Mesothelial cell of epicardium (in vitro differentiated cells): ENCODE data around the gene FAM241B. TPM values are rescaled to one million over a fixed set of nuclear protein-coding genes. Genes with fewer than 3 reads are reported as not detected.

Experiments
- DNase-seq, 2 experiments: peaks; one replicate each; pipeline ENCODE4 v3.0.0; 2021; ENCODE audit warnings: low spot score in 2 of 2; ENCODE audit not compliant: unreplicated experiment in 2 of 2
- H3K27ac Mint-ChIP-seq: 2 replicates; pipeline ENCODE4 v1.8.0; 2021; ENCODE audit warnings: mixed read lengths
- H3K27me3 Mint-ChIP-seq: 2 replicates; pipeline ENCODE4 v1.8.0; 2021; ENCODE audit warnings: low read depth, mixed read lengths
- H3K36me3 Mint-ChIP-seq: 2 replicates; pipeline ENCODE4 v1.8.0; 2021; ENCODE audit warnings: mixed read lengths
- H3K4me1 Mint-ChIP-seq: 2 replicates; pipeline ENCODE4 v1.8.0; 2021; ENCODE audit warnings: mixed read lengths
- H3K4me3 Mint-ChIP-seq: 2 replicates; pipeline ENCODE4 v1.8.0; 2021; ENCODE audit warnings: mild to moderate bottlenecking, moderate library complexity, mixed read lengths
- H3K9me3 Mint-ChIP-seq: 2 replicates; pipeline ENCODE4 v1.8.0; 2021; ENCODE audit warnings: mixed read lengths
- total RNA-seq: library from RNA; stranded (reverse); gene quantifications from 3 replicates; pipeline ENCODE4 v1.2.1, GENCODE V29; 2021
- TF ChIP-seq, protein P1 (sequence below): fragments of 200-600 bp; sonication (generic); IDR thresholded peaks from one replicate; pipeline ENCODE4 v1.5.0; 2021; ENCODE audit warnings: antibody characterized with exemption; ENCODE audit not compliant: unreplicated experiment

Gene FAM241B
- total RNA-seq, 1 donor from 2014 or later, result 20.1 TPM

- Mint-ChIP-seq H3K4me3 (no peak overlapping the region), H3K36me3 (no peaks in the 10 kb centered on the region)
- TF ChIP-seq, protein P1, sequence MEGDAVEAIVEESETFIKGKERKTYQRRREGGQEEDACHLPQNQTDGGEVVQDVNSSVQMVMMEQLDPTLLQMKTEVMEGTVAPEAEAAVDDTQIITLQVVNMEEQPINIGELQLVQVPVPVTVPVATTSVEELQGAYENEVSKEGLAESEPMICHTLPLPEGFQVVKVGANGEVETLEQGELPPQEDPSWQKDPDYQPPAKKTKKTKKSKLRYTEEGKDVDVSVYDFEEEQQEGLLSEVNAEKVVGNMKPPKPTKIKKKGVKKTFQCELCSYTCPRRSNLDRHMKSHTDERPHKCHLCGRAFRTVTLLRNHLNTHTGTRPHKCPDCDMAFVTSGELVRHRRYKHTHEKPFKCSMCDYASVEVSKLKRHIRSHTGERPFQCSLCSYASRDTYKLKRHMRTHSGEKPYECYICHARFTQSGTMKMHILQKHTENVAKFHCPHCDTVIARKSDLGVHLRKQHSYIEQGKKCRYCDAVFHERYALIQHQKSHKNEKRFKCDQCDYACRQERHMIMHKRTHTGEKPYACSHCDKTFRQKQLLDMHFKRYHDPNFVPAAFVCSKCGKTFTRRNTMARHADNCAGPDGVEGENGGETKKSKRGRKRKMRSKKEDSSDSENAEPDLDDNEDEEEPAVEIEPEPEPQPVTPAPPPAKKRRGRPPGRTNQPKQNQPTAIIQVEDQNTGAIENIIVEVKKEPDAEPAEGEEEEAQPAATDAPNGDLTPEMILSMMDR, result no peak
Observed at GRCh38 chr10:69619626-69620025, 10.4 kb upstream of the FAM241B start.

GRCh38 chr10:69620625-69621024 is 9.4 kb upstream of the FAM241B start:
- H3K36me3 Mint-ChIP-seq, result no peaks in the 10 kb centered on the region
- no peak overlapping the region for H3K4me3 Mint-ChIP-seq
- TF ChIP-seq, protein P1, result no peak
- H3K4me1 Mint-ChIP-seq, result no peaks in the 10 kb centered on the region
- no peak for DNase-seq
- H3K27me3 Mint-ChIP-seq, result peaks cover 63% of the 10 kb centered on the region
- no peak overlapping the region for H3K27ac Mint-ChIP-seq
- H3K9me3 Mint-ChIP-seq, result peaks cover 17% of the 10 kb centered on the region

More at GRCh38 chr10:69619626-69620025, 10.4 kb upstream of the FAM241B start:
- no peaks in the 10 kb centered on the region for H3K4me1 Mint-ChIP-seq
- H3K9me3 Mint-ChIP-seq, result peaks cover 17% of the 10 kb centered on the region
- H3K27me3 Mint-ChIP-seq, result peaks cover 63% of the 10 kb centered on the region
- no peak for DNase-seq
- H3K27ac Mint-ChIP-seq, result no peak overlapping the region

DNA sequence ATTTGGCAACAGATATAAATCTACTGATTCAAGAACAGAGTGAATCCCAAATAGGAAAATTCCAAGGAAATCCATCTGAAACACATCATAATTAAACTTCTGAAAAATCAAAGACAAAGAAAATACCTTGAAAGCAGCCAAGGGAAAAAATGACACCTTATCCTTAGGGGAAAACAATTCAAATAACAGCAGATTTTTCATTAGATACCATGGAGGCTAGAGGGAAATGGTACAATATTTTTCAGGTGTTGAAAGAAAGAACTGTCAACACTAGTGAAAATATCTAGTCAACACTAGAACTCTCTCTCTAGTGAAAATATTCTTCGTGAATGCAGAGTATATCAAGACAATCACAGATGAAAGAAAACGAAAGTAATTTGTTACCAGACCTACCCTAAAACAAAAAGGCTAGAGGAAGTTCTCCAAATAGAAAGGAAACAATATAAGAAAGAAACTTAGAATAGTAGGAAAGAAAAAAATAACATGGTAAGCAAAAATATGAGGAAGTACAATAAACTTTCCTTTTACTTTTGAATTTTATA is 5.7 kb upstream of the FAM241B start:
- TF ChIP-seq, protein P1, result no peak
- no peaks in the 10 kb centered on the region for H3K36me3 Mint-ChIP-seq
- H3K9me3 Mint-ChIP-seq, result peaks cover 17% of the 10 kb centered on the region
- no peak overlapping the region for H3K4me3 Mint-ChIP-seq
- H3K27ac Mint-ChIP-seq, result no peak overlapping the region
- peaks cover 63% of the 10 kb centered on the region for H3K27me3 Mint-ChIP-seq
- H3K4me1 Mint-ChIP-seq, result no peaks in the 10 kb centered on the region
- DNase-seq, result no peak

DNA sequence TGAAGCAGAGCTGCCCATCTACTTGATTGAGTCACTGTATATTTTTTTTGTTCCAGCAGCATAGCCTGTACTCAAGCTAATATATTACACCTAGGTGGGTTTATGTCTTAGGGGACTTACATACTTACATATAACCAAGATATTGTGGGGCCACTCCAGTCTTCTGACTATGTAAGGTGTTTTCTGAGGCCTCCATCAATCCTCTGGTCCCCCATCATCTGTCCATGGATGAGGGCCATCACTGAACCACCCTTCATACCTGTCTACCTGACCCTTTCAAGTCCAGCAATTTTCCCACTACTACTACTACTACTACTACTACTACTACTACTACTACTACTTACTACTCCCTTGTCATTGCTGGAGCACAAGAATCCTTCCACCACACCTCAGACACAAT is 3.2 kb upstream of the FAM241B start:
- Mint-ChIP-seq H3K36me3 (no peaks in the 10 kb centered on the region), H3K27ac (no peak overlapping the region), H3K9me3 (peaks cover 17% of the 10 kb centered on the region), H3K4me1 (peaks cover 10% of the 10 kb centered on the region), H3K27me3 (peaks cover 47% of the 10 kb centered on the region), H3K4me3 (no peak overlapping the region)
- DNase-seq, result no peak
- TF ChIP-seq, protein P1, result no peak

GRCh38 chr10:69628891-69629290 is 1.2 kb upstream of the FAM241B start:
- peaks cover 10% of the 10 kb centered on the region for H3K4me1 Mint-ChIP-seq
- peaks cover 38% of the 10 kb centered on the region for H3K27me3 Mint-ChIP-seq
- H3K27ac Mint-ChIP-seq, result no peak overlapping the region
- peaks cover 8% of the 10 kb centered on the region for H3K9me3 Mint-ChIP-seq
- H3K4me3 Mint-ChIP-seq, result peak overlapping the region; percentile 69
- TF ChIP-seq, protein P1, result no peak
- DNase-seq, result peak in 1 of 2 experiments; percentile 2
- peaks cover 8% of the 10 kb centered on the region for H3K36me3 Mint-ChIP-seq

DNA sequence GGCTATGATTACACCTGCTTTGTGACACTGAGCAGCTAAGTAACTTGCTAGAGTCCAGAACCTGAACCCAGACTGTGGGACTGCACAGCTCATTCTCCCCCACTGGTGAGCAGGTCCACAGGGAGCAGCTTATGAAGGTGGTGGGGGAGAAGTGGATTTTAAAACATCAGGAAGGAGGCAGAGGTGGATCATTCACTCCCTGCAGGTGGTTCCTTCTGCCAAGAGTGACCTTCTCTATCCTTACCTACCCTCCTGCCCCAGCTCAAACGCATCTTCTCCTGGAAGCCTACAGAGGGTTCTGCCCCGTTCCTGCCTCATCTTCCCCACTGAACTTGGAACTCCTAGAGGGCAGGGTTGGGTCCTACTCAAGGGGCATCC is 539 bp upstream of the FAM241B start:
- TF ChIP-seq, protein P1, result no peak
- Mint-ChIP-seq H3K9me3 (peaks cover 2% of the 10 kb centered on the region), H3K27me3 (peaks cover 32% of the 10 kb centered on the region), H3K4me3 (peak overlapping the region; percentile 69), H3K27ac (no peak overlapping the region), H3K36me3 (peaks cover 8% of the 10 kb centered on the region), H3K4me1 (peaks cover 10% of the 10 kb centered on the region)
- DNase-seq, result peak in 1 of 2 experiments; percentile 30
